ENCODE results near the gene PADI4. TPM values are rescaled to one million over a fixed set of nuclear protein-coding genes. Genes with fewer than 3 reads are reported as not detected.

Gene PADI4
- total and polyA plus RNA-seq, 2 of the 8 experiments (the other 6 are each of a cell fraction or from before 2014, with no cell fraction given): 0.29 TPM; not detected in 1

DNA sequence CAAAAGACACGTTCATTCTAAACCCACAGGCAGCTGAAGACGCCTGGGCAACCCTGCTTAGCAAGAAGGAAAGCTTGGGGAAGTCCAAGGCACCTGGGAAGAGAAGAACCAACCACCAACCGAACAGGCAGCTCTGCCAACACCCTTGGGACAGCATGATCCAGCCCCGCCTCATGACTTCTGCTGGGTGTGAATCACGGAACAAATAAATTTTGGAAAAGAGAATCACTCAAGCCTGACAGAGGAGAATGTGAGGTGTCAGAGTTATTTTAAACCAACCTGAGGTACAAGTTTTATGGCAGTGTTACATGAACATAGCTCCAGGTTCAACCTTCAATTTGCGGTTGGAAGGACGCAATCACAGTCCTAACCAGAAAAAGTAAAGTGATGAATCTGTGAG is 10.0 kb upstream of the PADI4 start:
- DNase-seq (ENCODE audit: low read depth in 1 of 2, low spot score in 2 of 2) (no peak), FAIRE-seq (no peak)
- ChIA-PET POLR2A (ENCODE audit: partially characterized antibody) (no interaction called here), CTCF (ENCODE audit: partially characterized antibody) (interaction anchor here (1.0 to 2.1 kb wide), 5 partner anchors 8 to 72 kb away, joined by 3 to 9 read pairs (median 5); partner anchors contain the start of gene PADI4)
- H4K91ac ChIP-seq (replicated peaks; ENCODE audit: insufficient read length, low read length): no peak overlapping the region
- H3K23me2 ChIP-seq (ENCODE audit: low read depth, low read length): no peaks in the 10 kb centered on the region
- no peak overlapping the region for H3K14ac ChIP-seq (ENCODE audit: insufficient read length)
- H3K56ac ChIP-seq (replicated peaks; ENCODE audit: insufficient read length, low read depth, low read length): no peak overlapping the region
- H3K36me3 ChIP-seq (ENCODE audit: control insufficient read depth in 2 of 4, insufficient read depth in 4 of 4, low read length in 3 of 4): no peaks in the 10 kb centered on the region
- 94% methylated on average over 7 of the region's 7 CpGs; no CpG with 5 or more reads in 1 of the 2 experiments for WGBS, 2 experiments (ENCODE audit: extremely low coverage in 1 of 2, insufficient coverage in 1 of 2, insufficient read length in 1 of 2, insufficient replicate concordance in 2 of 2, low coverage in 1 of 2, low lambda C conversion rate in 2 of 2, missing lambda C conversion rate in 1 of 2)
- H3K79me1 ChIP-seq (ENCODE audit: low read depth, low read length): no peaks in the 10 kb centered on the region
- no peaks in the 10 kb centered on the region for H3K4me1 ChIP-seq (replicated peaks in 1 of 4; ENCODE audit: control insufficient read depth in 3 of 4, insufficient read depth in 4 of 4, low read length in 3 of 4)
- H2BK120ac ChIP-seq (replicated peaks; ENCODE audit: low read depth, low read length): no peak overlapping the region
- H3K18ac ChIP-seq (ENCODE audit: extremely low read depth, low read length): no peak overlapping the region
- no peak overlapping the region for H2BK20ac ChIP-seq (ENCODE audit: low read length)
- no peak overlapping the region for H4K8ac ChIP-seq (ENCODE audit: extremely low read depth, insufficient read depth, low read length)
- H3K9me3 ChIP-seq (ENCODE audit: insufficient read depth in 2 of 2, low read depth in 1 of 2, low read length in 1 of 2): peaks cover 15 to 17% of the 10 kb centered on the region in 2 experiments
- H3K4ac ChIP-seq (replicated peaks; ENCODE audit: insufficient read length, low read depth, low read length): no peak overlapping the region
- H2AFZ ChIP-seq (ENCODE audit: low read length): no peak overlapping the region
- H2BK12ac ChIP-seq (ENCODE audit: low read depth, low read length): no peak overlapping the region
- no peak overlapping the region for H2BK15ac ChIP-seq (ENCODE audit: low read length)
- H3K4me2 ChIP-seq (ENCODE audit: insufficient read depth in 1 of 2, low read depth in 2 of 2, low read length in 2 of 2): no peak overlapping the region
- no peak overlapping the region for H3K23ac ChIP-seq (ENCODE audit: insufficient read length)
- H4K5ac ChIP-seq (ENCODE audit: insufficient read length, low read depth, low read length): no peak overlapping the region
- no peak overlapping the region for H2AK5ac ChIP-seq (ENCODE audit: low read depth, low read length)
- no peaks in the 10 kb centered on the region for H4K20me1 ChIP-seq (replicated peaks in 1 of 2; ENCODE audit: control insufficient read depth in 1 of 2, insufficient read depth in 2 of 2, low read length in 2 of 2)
- H3K9ac ChIP-seq (replicated peaks in 1 of 4; ENCODE audit: extremely low read depth in 1 of 4, low read depth in 3 of 4, low read length in 3 of 4): no peak overlapping the region
- no peak overlapping the region for H3K4me3 ChIP-seq (ENCODE audit: extremely low read depth in 1 of 4, insufficient read depth in 2 of 4, low read depth in 3 of 4, low read length in 4 of 4)
- no peak overlapping the region for H3K27ac ChIP-seq (ENCODE audit: low read depth, low read length)
- H3K79me2 ChIP-seq (ENCODE audit: control insufficient read depth in 1 of 2, insufficient read depth in 2 of 2, low read length in 2 of 2): no peaks in the 10 kb centered on the region
- no peak overlapping the region for H2BK5ac ChIP-seq (ENCODE audit: low read depth, low read length)
- no peaks in the 10 kb centered on the region for H3K27me3 ChIP-seq (replicated peaks in 1 of 4; ENCODE audit: control insufficient read depth in 3 of 4, extremely low read depth in 1 of 4, insufficient read depth in 3 of 4, low read length in 3 of 4)
- TF ChIP-seq YY1 (IDR thresholded peaks at IDR 0.05; ENCODE audit: low read depth, low read length) (no peak), SP2 (IDR thresholded peaks at IDR 0.05; ENCODE audit: low read length) (no peak), HDAC6 (IDR thresholded peaks at IDR 0.05; ENCODE audit: low read depth, low read length) (no peak), KDM1A (IDR thresholded peaks at IDR 0.05; ENCODE audit: borderline replicate concordance, low read length) (no peak), CREB1 (IDR thresholded peaks at IDR 0.05) (no peak), NANOG (IDR thresholded peaks at IDR 0.05; ENCODE audit: insufficient read depth, low read depth, low read length, poor library complexity, severe bottlenecking) (no peak), RBBP5 (IDR thresholded peaks at IDR 0.05; ENCODE audit: borderline replicate concordance, low read depth, low read length) (no peak), BRCA1 (IDR thresholded peaks at IDR 0.05; ENCODE audit: low read depth, low read length) (no peak), SP1 (IDR thresholded peaks at IDR 0.05; ENCODE audit: low read depth, low read length) (no peak), ASH2L (IDR thresholded peaks at IDR 0.05; ENCODE audit: low read length) (no peak), CTBP2 (IDR thresholded peaks at IDR 0.05; ENCODE audit: borderline replicate concordance, insufficient read depth, insufficient read length, low read length) (no peak)
- TF ChIP-seq, protein P1, sequence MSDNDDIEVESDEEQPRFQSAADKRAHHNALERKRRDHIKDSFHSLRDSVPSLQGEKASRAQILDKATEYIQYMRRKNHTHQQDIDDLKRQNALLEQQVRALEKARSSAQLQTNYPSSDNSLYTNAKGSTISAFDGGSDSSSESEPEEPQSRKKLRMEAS (IDR thresholded peaks at IDR 0.05): no peak
- TF ChIP-seq, protein P2, sequence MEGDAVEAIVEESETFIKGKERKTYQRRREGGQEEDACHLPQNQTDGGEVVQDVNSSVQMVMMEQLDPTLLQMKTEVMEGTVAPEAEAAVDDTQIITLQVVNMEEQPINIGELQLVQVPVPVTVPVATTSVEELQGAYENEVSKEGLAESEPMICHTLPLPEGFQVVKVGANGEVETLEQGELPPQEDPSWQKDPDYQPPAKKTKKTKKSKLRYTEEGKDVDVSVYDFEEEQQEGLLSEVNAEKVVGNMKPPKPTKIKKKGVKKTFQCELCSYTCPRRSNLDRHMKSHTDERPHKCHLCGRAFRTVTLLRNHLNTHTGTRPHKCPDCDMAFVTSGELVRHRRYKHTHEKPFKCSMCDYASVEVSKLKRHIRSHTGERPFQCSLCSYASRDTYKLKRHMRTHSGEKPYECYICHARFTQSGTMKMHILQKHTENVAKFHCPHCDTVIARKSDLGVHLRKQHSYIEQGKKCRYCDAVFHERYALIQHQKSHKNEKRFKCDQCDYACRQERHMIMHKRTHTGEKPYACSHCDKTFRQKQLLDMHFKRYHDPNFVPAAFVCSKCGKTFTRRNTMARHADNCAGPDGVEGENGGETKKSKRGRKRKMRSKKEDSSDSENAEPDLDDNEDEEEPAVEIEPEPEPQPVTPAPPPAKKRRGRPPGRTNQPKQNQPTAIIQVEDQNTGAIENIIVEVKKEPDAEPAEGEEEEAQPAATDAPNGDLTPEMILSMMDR (IDR thresholded peaks at IDR 0.05; ENCODE audit: control extremely low read depth in 1 of 3, insufficient read depth in 1 of 3, low read depth in 1 of 3, low read length in 3 of 3): no peak

All from H1 (cell line).